Panc1 (cell line): ENCODE data around the gene DOCK4.

Experiments used
- CTCF ChIP-seq: fragments of 450-650 bp; IDR thresholded peaks from 2 replicates; pipeline ENCODE4 v1.5.1; 2017; ENCODE audit warnings: mild to moderate bottlenecking
- POLR2AphosphoS5 ChIP-seq: IDR thresholded peaks from 2 replicates; pipeline ENCODE4 v1.6.1; 2012; ENCODE audit warnings: mild to moderate bottlenecking, low read depth, low read length, moderate library complexity

GRCh38 chr7:111951052-111951451 is 255.1 kb downstream of the DOCK4 start:
- TF ChIP-seq CTCF (no peak), POLR2AphosphoS5 (no peak)
